Esophagus (tissue), 2 donors: ENCODE measurements around the gene AFF1. TPM values are rescaled to one million over a fixed set of nuclear protein-coding genes. Genes with fewer than 3 reads are reported as not detected.
"Not testable (repeated sequence)": the region's sequence is repeated elsewhere in the genome, so short reads cannot be mapped to it uniquely, and the experiment has no call there.

Experiments used
- H3K27ac ChIP-seq, 2 donors: one replicate each; pipeline ENCODE4 v1.5.1; 2013; ENCODE audit warnings: low read depth in 2 of 2, mild to moderate bottlenecking in 2 of 2, inconsistent platforms in 1 of 2, low read length in 1 of 2, moderate library complexity in 1 of 2
- H3K27me3 ChIP-seq, 2 donors: one replicate each; pipeline ENCODE4 v1.6.1; 2013; ENCODE audit warnings: low read length in 2 of 2, control low read depth in 1 of 2, mild to moderate bottlenecking in 1 of 2; ENCODE audit not compliant: insufficient read depth in 2 of 2, control insufficient read depth in 1 of 2
- H3K36me3 ChIP-seq, 2 donors: one replicate each; pipeline ENCODE4 v1.6.1; 2013; ENCODE audit warnings: low read length in 1 of 2; ENCODE audit not compliant: control insufficient read depth in 2 of 2, insufficient read depth in 2 of 2
- H3K4me1 ChIP-seq, 2 donors: one replicate each; pipeline ENCODE4 v1.6.1; 2013; ENCODE audit warnings: low read length in 1 of 2; ENCODE audit not compliant: control insufficient read depth in 2 of 2, insufficient read depth in 2 of 2
- H3K4me3 ChIP-seq, 2 donors: one replicate each; pipeline ENCODE4 v1.5.1; 2013; ENCODE audit warnings: low read length in 2 of 2, mild to moderate bottlenecking in 2 of 2, low read depth in 1 of 2, moderate library complexity in 1 of 2
- H3K9me3 ChIP-seq, 2 donors: one replicate each; pipeline ENCODE4 v1.6.1; 2013; ENCODE audit warnings: mild to moderate bottlenecking in 2 of 2, low read depth in 1 of 2, low read length in 1 of 2, moderate library complexity in 1 of 2; ENCODE audit not compliant: control insufficient read depth in 2 of 2, insufficient read depth in 1 of 2
- WGBS, 2 donors: extraction: QIAGEN DNeasy Blood & Tissue Kit; methylation state at CpG; one replicate each; pipeline ENCODE4 v1.1.7; 2013; 5-methylcytosine and 5-hydroxymethylcytosine counted together
- polyA plus RNA-seq, 2 donors: library from polyadenylated mRNA; stranded (reverse); fragments of 200-250 nt; gene quantifications; one replicate each; pipeline ENCODE4 v1.2.3, GENCODE V29; 2013
- donor health status: healthy with polysubstance abuse.
- donor health status: Bipolar disorder and iron deficiency.

AFF1 gene
- polyA plus RNA-seq, 2 donors = 7.5 to 10.4 TPM

GRCh38 chr4:86975927-86976326, 41.1 kb downstream of the AFF1 start:
- Histone ChIP-seq H3K27me3 (no peaks in the 10 kb centered on the region), H3K36me3 (no peaks in the 10 kb centered on the region), H3K27ac (peak overlapping the region in 1 of 2 donors; percentile 18), H3K4me1 (peaks cover 0 to 3% of the 10 kb centered on the region in 2 donors), H3K9me3 (no peaks in the 10 kb centered on the region), H3K4me3 (no peak overlapping the region)
- WGBS, 2 donors = 83 to 98% methylated on average over 2 of the region's 2 CpGs

GRCh38 chr4:86976801-86977485, 42.1 kb downstream of the AFF1 start:
- Histone ChIP-seq H3K36me3 (no peaks in the 10 kb centered on the region), H3K4me1 (no peaks in the 10 kb centered on the region), H3K9me3 (no peaks in the 10 kb centered on the region), H3K27ac (peak overlapping the region in 1 of 2 donors; percentile 60), H3K4me3 (no peak overlapping the region), H3K27me3 (no peaks in the 10 kb centered on the region)
- 69 to 83% methylated on average over 4 of the region's 4 CpGs for WGBS, 2 donors

DNA sequence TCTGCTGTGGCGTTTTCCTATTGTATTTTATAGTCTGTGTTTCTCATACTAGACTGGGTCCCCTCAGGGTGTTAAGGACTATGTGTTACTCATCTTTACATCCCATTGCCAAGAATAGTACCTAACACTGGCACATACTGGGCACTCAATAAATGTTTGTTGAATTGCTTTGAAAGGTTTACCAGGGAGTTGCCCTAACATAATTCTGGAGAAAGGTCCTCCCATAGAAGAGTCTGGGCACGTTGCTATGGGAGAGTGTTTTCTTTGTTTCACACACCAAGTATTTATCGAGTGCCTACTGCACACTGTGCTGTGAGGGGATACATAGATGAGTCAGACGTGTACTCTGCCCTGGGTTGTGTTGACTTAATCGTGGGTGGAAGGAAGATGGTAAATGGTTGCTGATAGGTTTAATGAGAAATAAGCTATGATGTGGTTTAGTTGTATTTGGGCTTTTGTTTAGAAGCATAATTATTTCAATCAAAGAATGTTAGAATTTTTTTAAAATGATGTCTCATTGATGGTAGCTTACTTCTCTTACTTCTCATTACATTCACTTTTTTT, 42.9 kb downstream of the AFF1 start:
- Histone ChIP-seq H3K27ac (peak overlapping the region in 1 of 2 donors; percentile 61), H3K4me1 (no peaks in the 10 kb centered on the region), H3K9me3 (no peaks in the 10 kb centered on the region), H3K4me3 (no peak overlapping the region), H3K36me3 (no peaks in the 10 kb centered on the region), H3K27me3 (no peaks in the 10 kb centered on the region)
- 25 to 36% methylated on average over 5 of the region's 5 CpGs for WGBS, 2 donors

DNA sequence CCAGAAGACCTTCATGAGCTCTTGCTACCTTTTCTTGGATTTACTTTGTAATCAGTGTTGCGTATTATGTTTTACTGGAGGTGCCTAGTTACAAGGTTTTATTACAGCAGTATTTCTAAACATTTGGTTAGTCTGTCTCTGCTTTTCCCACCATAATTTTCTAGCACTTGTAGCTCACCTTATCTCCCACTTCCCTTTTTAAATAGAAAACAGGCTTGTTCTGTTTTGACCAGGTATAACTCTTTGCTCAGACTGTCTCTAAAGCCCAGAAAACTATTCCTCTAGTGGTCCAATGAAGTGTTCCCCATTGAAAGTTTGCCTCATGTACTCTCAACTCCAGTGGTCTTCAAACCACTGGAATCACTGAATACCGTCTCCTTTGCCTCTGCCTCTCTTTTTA, 43.9 kb downstream of the AFF1 start:
- 45 to 50% methylated on average over 2 of the region's 2 CpGs for WGBS, 2 donors
- H3K36me3 ChIP-seq = no peaks in the 10 kb centered on the region
- H3K9me3 ChIP-seq = no peaks in the 10 kb centered on the region
- H3K4me1 ChIP-seq = no peaks in the 10 kb centered on the region
- H3K27ac ChIP-seq = no peak overlapping the region
- H3K4me3 ChIP-seq = no peak overlapping the region
- no peaks in the 10 kb centered on the region for H3K27me3 ChIP-seq

DNA sequence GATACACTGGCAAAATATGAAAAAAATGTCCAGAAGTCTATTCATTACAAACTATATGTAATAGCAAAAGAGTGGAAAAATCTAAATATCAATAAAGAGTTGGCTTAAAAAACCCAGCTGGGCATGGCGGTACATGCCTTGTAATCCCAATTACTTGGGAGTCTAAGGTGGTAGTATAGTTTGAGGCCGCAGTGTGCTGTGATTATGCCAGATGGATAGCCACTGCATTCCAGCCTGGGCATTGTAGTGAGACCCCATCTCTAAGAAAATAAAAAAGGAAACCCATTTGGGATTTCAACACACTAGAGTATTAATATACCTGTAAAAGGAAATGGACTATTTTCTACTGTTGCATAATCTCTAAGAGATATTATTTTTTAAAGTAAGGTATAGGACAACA, 45.4 kb downstream of the AFF1 start:
- Histone ChIP-seq H3K4me3 (no peak overlapping the region), H3K27me3 (no peaks in the 10 kb centered on the region), H3K27ac (no peak overlapping the region), H3K9me3 (no peaks in the 10 kb centered on the region), H3K4me1 (no peaks in the 10 kb centered on the region), H3K36me3 (no peaks in the 10 kb centered on the region)
- WGBS, 2 donors = 80 to 91% methylated on average over 2 of the region's 2 CpGs

GRCh38 chr4:86981789-86982188, 47.0 kb downstream of the AFF1 start:
- H3K27me3 ChIP-seq = no peaks in the 10 kb centered on the region
- H3K4me1 ChIP-seq = no peaks in the 10 kb centered on the region
- WGBS, 2 donors = 69 to 70% methylated on average over 5 of the region's 5 CpGs
- no peak overlapping the region for H3K27ac ChIP-seq
- no peak overlapping the region for H3K4me3 ChIP-seq
- H3K36me3 ChIP-seq = no peaks in the 10 kb centered on the region
- no peaks in the 10 kb centered on the region for H3K9me3 ChIP-seq

DNA sequence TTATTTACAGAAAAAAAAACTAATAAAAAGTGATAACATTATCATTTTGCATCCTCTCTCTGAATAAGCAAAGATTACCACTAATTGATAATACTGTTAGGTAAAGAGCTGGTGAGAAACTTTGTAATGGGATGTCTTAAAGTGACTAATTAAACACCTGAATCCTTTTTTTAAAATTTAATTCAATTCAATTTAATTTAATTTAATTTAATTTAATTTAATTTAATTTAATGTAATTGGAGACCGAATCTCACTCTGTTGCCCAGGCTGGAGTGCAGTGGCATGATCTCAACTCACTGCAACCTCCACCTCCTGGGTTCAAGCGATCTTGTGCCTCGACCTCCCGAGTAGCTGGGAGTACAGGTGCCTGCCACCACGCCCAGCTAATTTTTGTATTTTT, 51.0 kb downstream of the AFF1 start:
- 98% methylated on average over 5 of the region's 5 CpGs for WGBS, 2 donors
- not testable (repeated sequence) for H3K4me3 ChIP-seq, H3K4me1 ChIP-seq, H3K9me3 ChIP-seq, H3K27ac ChIP-seq, H3K36me3 ChIP-seq, H3K27me3 ChIP-seq

- not testable (repeated sequence) for H3K27ac ChIP-seq, H3K4me3 ChIP-seq, H3K27me3 ChIP-seq, H3K36me3 ChIP-seq, H3K9me3 ChIP-seq, H3K4me1 ChIP-seq
- WGBS, 2 donors = 95 to 98% methylated on average over 3 of the region's 3 CpGs
These were observed 54.8 kb downstream of the AFF1 start for GRCh38 chr4:86989658-86990057.

- Histone ChIP-seq H3K27me3 (no peaks in the 10 kb centered on the region), H3K27ac (no peak overlapping the region), H3K36me3 (no peaks in the 10 kb centered on the region), H3K4me3 (no peak overlapping the region), H3K9me3 (no peaks in the 10 kb centered on the region), H3K4me1 (no peaks in the 10 kb centered on the region)
- 90 to 94% methylated on average over 3 of the region's 3 CpGs for WGBS, 2 donors
These were observed 55.7 kb downstream of the AFF1 start for GRCh38 chr4:86990510-86990909.

GRCh38 chr4:86991994-86992393, 57.2 kb downstream of the AFF1 start:
- no peak overlapping the region for H3K27ac ChIP-seq
- no peaks in the 10 kb centered on the region for H3K27me3 ChIP-seq
- 68 to 98% methylated on average over 1 of the region's 1 CpG for WGBS, 2 donors
- no peaks in the 10 kb centered on the region for H3K36me3 ChIP-seq
- H3K4me3 ChIP-seq = no peak overlapping the region
- H3K4me1 ChIP-seq = no peaks in the 10 kb centered on the region
- H3K9me3 ChIP-seq = no peaks in the 10 kb centered on the region
